Measurements from ENCODE around the gene PRCD. TPM values are rescaled to one million over a fixed set of nuclear protein-coding genes. Genes with fewer than 3 reads are reported as not detected.

Gene PRCD
- polyA plus RNA-seq, 1 donor (not counting 4 experiments of a cell fraction or from before 2014, with no cell fraction given) = 1.2 TPM

- dilution Hi-C loops (cut with MboI; ENCODE audit: extremely low pct_ligation_motif_present, low sequenced_read_pairs) = no loop called here
- no peak overlapping the region for H3K4me3 ChIP-seq (ENCODE audit: control insufficient read depth in 2 of 3, extremely low read depth in 1 of 3, insufficient read depth in 2 of 3, low read depth in 1 of 3, low read length in 3 of 3)
- H2AFZ ChIP-seq (ENCODE audit: control insufficient read depth, low read length) = no peak overlapping the region
- peaks cover 0 to 4% of the 10 kb centered on the region in 2 experiments for H3K36me3 ChIP-seq (ENCODE audit: control insufficient read depth in 2 of 2, extremely low read depth in 1 of 2, insufficient read depth in 2 of 2, low read length in 2 of 2)
- H3K27ac ChIP-seq (ENCODE audit: control insufficient read depth, insufficient read depth, low read length) = no peak overlapping the region
- H3K9ac ChIP-seq (ENCODE audit: control insufficient read depth, extremely low read depth, insufficient read depth, low read length) = no peak overlapping the region
- DNase-seq (ENCODE audit: low read depth, low spot score) (no peak), FAIRE-seq (no peak)
- H3K9me3 ChIP-seq (ENCODE audit: control insufficient read depth, low read depth, low read length) = no peaks in the 10 kb centered on the region
- TF ChIP-seq EZH2 (IDR thresholded peaks at IDR 0.05; ENCODE audit: low read length) = no peak
- no peak for TF ChIP-seq CTCF (optimal IDR thresholded peaks at IDR 0.05 in 1 of 3, IDR thresholded peaks at IDR 0.05 in 1 of 3, conservative IDR thresholded peaks at IDR 0.05 in 1 of 3; ENCODE audit: extremely low read depth in 1 of 3, insufficient read depth in 2 of 3, low read length in 3 of 3)
- peaks cover 33% of the 10 kb centered on the region for H3K4me1 ChIP-seq (ENCODE audit: control insufficient read depth, extremely low read depth, insufficient read depth, low read length)
- no peaks in the 10 kb centered on the region for H4K20me1 ChIP-seq (ENCODE audit: control insufficient read depth, extremely low read depth, insufficient read depth, low read length)
- no peaks in the 10 kb centered on the region for H3K9me1 ChIP-seq (ENCODE audit: control insufficient read depth, extremely low read depth, insufficient read depth, low read length)
- no peak overlapping the region for H3K4me2 ChIP-seq (ENCODE audit: control insufficient read depth, extremely low read depth, insufficient read depth, low read depth, low read length)
- H3K79me2 ChIP-seq (ENCODE audit: control insufficient read depth, insufficient read depth, low read length) = peaks cover 28% of the 10 kb centered on the region
- H3K27me3 ChIP-seq (ENCODE audit: control insufficient read depth, extremely low read depth, insufficient read depth, low read length) = no peaks in the 10 kb centered on the region
These were observed 14.3 kb downstream of the PRCD start for GRCh38 chr17:76554131-76554530.

- dilution Hi-C loops (cut with MboI; ENCODE audit: extremely low pct_ligation_motif_present, low sequenced_read_pairs) = no loop called here
- H2AFZ ChIP-seq (ENCODE audit: control insufficient read depth, low read length) = peak overlapping the region; percentile 76
These were observed 17.0 kb downstream of the PRCD start for GRCh38 chr17:76556765-76557367.

More at GRCh38 chr17:76556765-76557367, 17.0 kb downstream of the PRCD start:
- TF ChIP-seq CTCF (optimal IDR thresholded peaks at IDR 0.05 in 1 of 3, IDR thresholded peaks at IDR 0.05 in 1 of 3, conservative IDR thresholded peaks at IDR 0.05 in 1 of 3; ENCODE audit: extremely low read depth in 1 of 3, insufficient read depth in 2 of 3, low read length in 3 of 3) = no peak
- TF ChIP-seq EZH2 (IDR thresholded peaks at IDR 0.05; ENCODE audit: low read length) = no peak
- peak overlapping the region; percentile 97 to 100 (median 99) for H3K4me3 ChIP-seq (ENCODE audit: control insufficient read depth in 2 of 3, extremely low read depth in 1 of 3, insufficient read depth in 2 of 3, low read depth in 1 of 3, low read length in 3 of 3)
- FAIRE-seq (no peak), DNase-seq (ENCODE audit: low read depth, low spot score) (no peak)
- peaks cover 4 to 25% of the 10 kb centered on the region in 2 experiments for H3K36me3 ChIP-seq (ENCODE audit: control insufficient read depth in 2 of 2, extremely low read depth in 1 of 2, insufficient read depth in 2 of 2, low read length in 2 of 2)
- no peaks in the 10 kb centered on the region for H3K9me3 ChIP-seq (ENCODE audit: control insufficient read depth, low read depth, low read length)
- peaks cover 2% of the 10 kb centered on the region for H3K9me1 ChIP-seq (ENCODE audit: control insufficient read depth, extremely low read depth, insufficient read depth, low read length)
- peak overlapping the region; percentile 94 for H3K4me2 ChIP-seq (ENCODE audit: control insufficient read depth, extremely low read depth, insufficient read depth, low read depth, low read length)
- H3K9ac ChIP-seq (ENCODE audit: control insufficient read depth, extremely low read depth, insufficient read depth, low read length) = peak overlapping the region; percentile 100
- H3K4me1 ChIP-seq (ENCODE audit: control insufficient read depth, extremely low read depth, insufficient read depth, low read length) = peaks cover 43% of the 10 kb centered on the region
- peaks cover 18% of the 10 kb centered on the region for H4K20me1 ChIP-seq (ENCODE audit: control insufficient read depth, extremely low read depth, insufficient read depth, low read length)
- H3K27ac ChIP-seq (ENCODE audit: control insufficient read depth, insufficient read depth, low read length) = peak overlapping the region; percentile 100
- H3K27me3 ChIP-seq (ENCODE audit: control insufficient read depth, extremely low read depth, insufficient read depth, low read length) = no peaks in the 10 kb centered on the region
- H3K79me2 ChIP-seq (ENCODE audit: control insufficient read depth, insufficient read depth, low read length) = peaks cover 52% of the 10 kb centered on the region

All from keratinocyte (primary cell).